Lung (tissue), 12 donors: ENCODE data around the gene NOS3. TPM values are rescaled to one million over a fixed set of nuclear protein-coding genes. Genes with fewer than 3 reads are reported as not detected.

Experiments used
- ATAC-seq: fragments of 200-7000 bp; cut with Tn5 transposase; one replicate; pipeline ENCODE4 v1.9.1; 2020; ENCODE audit warnings: moderate number of reproducible peaks; ENCODE audit not compliant: insufficient read depth, low FRiP score
- DNase-seq, 3 donors: peaks; one replicate each; pipeline ENCODE4 v3.0.0-alpha.2; 2013 to 2017
- H3K27ac ChIP-seq, 2 donors: one replicate each; pipeline ENCODE4 v1.5.1; 2013; ENCODE audit warnings: mild to moderate bottlenecking in 2 of 2, moderate library complexity in 2 of 2, control low read depth in 1 of 2, inconsistent platforms in 1 of 2, low read depth in 1 of 2, low read length in 1 of 2
- H3K27me3 ChIP-seq, 3 donors: one replicate each; pipeline ENCODE4 v1.5.1; 2013; ENCODE audit warnings: low read length in 2 of 3; ENCODE audit not compliant: control insufficient read depth in 3 of 3, insufficient read depth in 3 of 3
- H3K36me3 ChIP-seq, 4 donors: one replicate each; pipeline ENCODE4 v1.5.1; 2013; ENCODE audit warnings: low read length in 4 of 4, mild to moderate bottlenecking in 1 of 4, moderate library complexity in 1 of 4; ENCODE audit not compliant: control insufficient read depth in 4 of 4, insufficient read depth in 4 of 4
- H3K4me1 ChIP-seq, 5 donors: one replicate each; pipeline ENCODE4 v1.5.1; 2013; ENCODE audit warnings: low read length in 5 of 5, mild to moderate bottlenecking in 2 of 5, moderate library complexity in 1 of 5; ENCODE audit not compliant: control insufficient read depth in 5 of 5, insufficient read depth in 5 of 5
- H3K4me3 ChIP-seq: one replicate; pipeline ENCODE4 v1.5.1; 2013; ENCODE audit warnings: mild to moderate bottlenecking, control low read depth, moderate library complexity
- H3K9ac ChIP-seq, 2 donors: one replicate each; pipeline ENCODE4 v1.5.1; 2013; ENCODE audit warnings: low read length in 2 of 2, control low read depth in 1 of 2; ENCODE audit not compliant: insufficient read depth in 1 of 2
- H3K9me3 ChIP-seq, 4 donors: one replicate each; pipeline ENCODE4 v1.5.1; 2013; ENCODE audit warnings: low read length in 3 of 4, mild to moderate bottlenecking in 1 of 4, moderate library complexity in 1 of 4; ENCODE audit not compliant: control insufficient read depth in 4 of 4, insufficient read depth in 3 of 4
- WGBS, 2 donors: extraction: QIAGEN DNeasy Blood & Tissue Kit; methylation state at CpG; one replicate each; pipeline ENCODE4 v1.1.7; 2013; 5-methylcytosine and 5-hydroxymethylcytosine counted together
- polyA plus RNA-seq, 2 donors: library from polyadenylated mRNA; stranded (reverse); fragments of 200-250 nt; gene quantifications; one replicate each; pipeline ENCODE4 v1.2.1, GENCODE V29; 2013
- total RNA-seq, 2 donors: library from RNA; depleted of rRNA in 1 of 2; stranded (reverse); fragments of >200 nt in 1 of 2; gene quantifications; one replicate each; pipeline ENCODE4 v1.2.1, GENCODE V29; 2014 to 2021
- TF ChIP-seq, protein P1 (sequence below): IDR thresholded peaks from 2 replicates; pipeline ENCODE4 v1.5.1; 2012; ENCODE audit warnings: mild to moderate bottlenecking; ENCODE audit errors: control extremely low read depth, extremely low read depth
- donor health status: control.
- donor health status: control.
- donor health status: Bipolar disorder and iron deficiency.
- donor health status: healthy.
- donor health status: DM: yes; HTN: yes; CAD: no.

NOS3 gene
- total and polyA plus RNA-seq, 4 donors, result 9.3 to 31.0 (median 11.9) TPM

- Histone ChIP-seq H3K4me1 (peaks cover 3 to 86% (median 31%) of the 10 kb centered on the region in 5 donors), H3K9me3 (peaks cover 0 to 3% (median 0%) of the 10 kb centered on the region in 4 donors), H3K9ac (no peak overlapping the region), H3K36me3 (no peaks in the 10 kb centered on the region), H3K27ac (peak overlapping the region in 1 of 2 donors; percentile 92), H3K4me3 (no peak overlapping the region), H3K27me3 (peaks cover under 1 to 12% (median 3%) of the 10 kb centered on the region in 3 donors)
- no peak for DNase-seq
- TF ChIP-seq, protein P1, sequence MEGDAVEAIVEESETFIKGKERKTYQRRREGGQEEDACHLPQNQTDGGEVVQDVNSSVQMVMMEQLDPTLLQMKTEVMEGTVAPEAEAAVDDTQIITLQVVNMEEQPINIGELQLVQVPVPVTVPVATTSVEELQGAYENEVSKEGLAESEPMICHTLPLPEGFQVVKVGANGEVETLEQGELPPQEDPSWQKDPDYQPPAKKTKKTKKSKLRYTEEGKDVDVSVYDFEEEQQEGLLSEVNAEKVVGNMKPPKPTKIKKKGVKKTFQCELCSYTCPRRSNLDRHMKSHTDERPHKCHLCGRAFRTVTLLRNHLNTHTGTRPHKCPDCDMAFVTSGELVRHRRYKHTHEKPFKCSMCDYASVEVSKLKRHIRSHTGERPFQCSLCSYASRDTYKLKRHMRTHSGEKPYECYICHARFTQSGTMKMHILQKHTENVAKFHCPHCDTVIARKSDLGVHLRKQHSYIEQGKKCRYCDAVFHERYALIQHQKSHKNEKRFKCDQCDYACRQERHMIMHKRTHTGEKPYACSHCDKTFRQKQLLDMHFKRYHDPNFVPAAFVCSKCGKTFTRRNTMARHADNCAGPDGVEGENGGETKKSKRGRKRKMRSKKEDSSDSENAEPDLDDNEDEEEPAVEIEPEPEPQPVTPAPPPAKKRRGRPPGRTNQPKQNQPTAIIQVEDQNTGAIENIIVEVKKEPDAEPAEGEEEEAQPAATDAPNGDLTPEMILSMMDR, result no peak
- WGBS, 2 donors, result 66 to 74% methylated on average over 9 of the region's 9 CpGs
- no peak for ATAC-seq
Observed at GRCh38 chr7:150975536-150976319, 15.1 kb upstream of the NOS3 start.

DNA sequence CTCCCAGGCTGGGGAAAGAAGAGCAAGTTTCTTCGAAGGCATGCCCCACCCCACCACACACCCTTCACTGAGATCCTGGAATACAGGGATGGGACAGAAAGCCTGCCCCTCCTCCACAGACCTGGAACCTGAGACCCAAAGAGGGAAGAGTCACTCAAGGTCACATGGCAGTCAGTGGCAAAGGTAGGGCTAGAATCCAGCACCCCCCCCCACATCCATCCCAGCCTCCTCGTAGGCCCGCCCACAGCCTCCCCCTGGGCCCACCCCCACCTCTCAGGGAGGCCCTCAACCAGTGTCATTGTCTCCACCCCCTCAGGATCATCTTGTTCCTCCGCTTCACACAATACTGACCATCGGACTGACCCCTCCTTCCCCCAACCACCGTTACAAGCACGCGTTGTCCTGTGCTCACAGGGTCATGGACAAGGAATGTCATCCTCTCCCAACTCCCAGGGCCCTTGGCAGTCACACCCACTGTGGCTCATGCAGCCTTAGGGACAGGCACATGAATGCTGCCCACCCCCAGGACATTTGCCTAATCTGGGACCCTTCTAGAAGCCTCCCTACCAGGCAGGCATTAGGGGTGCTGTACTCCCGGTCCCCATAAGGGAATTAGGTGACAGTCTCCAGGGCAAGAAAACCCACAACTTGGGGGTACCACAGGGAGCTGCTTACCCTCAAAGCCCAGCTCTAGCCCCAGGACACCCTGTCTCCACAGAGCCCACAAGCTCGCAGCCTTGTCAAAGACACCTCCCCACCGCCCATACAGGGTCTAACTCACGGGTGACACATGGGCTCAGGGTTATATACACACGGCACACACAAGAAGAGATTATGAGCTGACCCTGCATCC is 14.1 kb upstream of the NOS3 start:
- no peak overlapping the region for H3K9ac ChIP-seq
- no peak overlapping the region for H3K4me3 ChIP-seq
- DNase-seq (no peak), ATAC-seq (no peak)
- 32 to 38% methylated on average over 13 of the region's 13 CpGs for WGBS, 2 donors
- H3K27ac ChIP-seq, result peak overlapping the region in 1 of 2 donors; percentile 92
- H3K36me3 ChIP-seq, result no peaks in the 10 kb centered on the region
- peaks cover 0 to 76% (median 28%) of the 10 kb centered on the region in 5 donors for H3K4me1 ChIP-seq
- H3K9me3 ChIP-seq, result peaks cover 0 to 3% (median 0%) of the 10 kb centered on the region in 4 donors
- TF ChIP-seq, protein P1, result no peak
- peaks cover 3 to 22% (median 3%) of the 10 kb centered on the region in 3 donors for H3K27me3 ChIP-seq

DNA sequence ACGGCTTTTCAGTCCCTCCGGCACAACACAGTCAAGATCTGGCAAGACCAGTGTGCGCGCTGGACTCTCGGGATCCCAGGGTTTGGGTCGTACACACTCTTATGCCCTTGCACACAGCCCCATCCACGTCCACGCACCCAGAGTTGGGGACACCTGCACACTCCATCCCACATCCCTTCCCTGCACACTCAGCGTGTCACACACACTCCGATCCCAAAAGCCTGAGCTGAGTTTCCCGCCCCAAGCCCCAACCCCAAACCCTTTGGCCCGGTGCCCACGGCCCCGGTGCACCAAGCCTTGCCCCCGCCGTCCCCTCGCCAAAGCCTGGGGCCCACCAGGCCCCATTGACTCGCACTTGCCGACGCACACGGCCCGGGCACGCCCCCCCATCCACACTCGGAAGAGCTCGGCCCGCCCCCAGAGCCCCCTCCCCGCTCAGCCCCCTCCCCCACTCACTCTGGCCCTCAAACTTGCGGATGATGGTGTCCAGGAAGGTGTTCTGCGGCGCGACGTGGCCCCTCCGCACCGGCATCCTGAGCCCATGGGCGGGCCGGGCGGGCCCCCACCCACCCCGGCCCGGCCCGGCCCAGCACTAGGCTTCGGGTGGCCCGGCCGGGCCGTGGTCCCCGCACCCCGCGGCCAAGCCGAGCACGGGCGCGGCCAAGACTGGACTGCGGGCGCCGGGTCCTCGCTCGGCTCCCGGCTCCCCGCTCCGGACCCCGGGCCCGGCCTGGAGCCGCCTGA is 13.3 kb upstream of the NOS3 start:
- Histone ChIP-seq H3K27me3 (peaks cover 3 to 23% (median 5%) of the 10 kb centered on the region in 3 donors), H3K4me1 (peaks cover 0 to 68% (median 26%) of the 10 kb centered on the region in 5 donors), H3K9ac (no peak overlapping the region), H3K27ac (peak overlapping the region in 1 of 2 donors; percentile 87), H3K9me3 (peaks cover 0 to 3% (median 0%) of the 10 kb centered on the region in 4 donors), H3K4me3 (no peak overlapping the region), H3K36me3 (no peaks in the 10 kb centered on the region)
- ATAC-seq (no peak), DNase-seq (no peak)
- WGBS, 2 donors, result 4 to 7% methylated on average over 33 to 62 of the region's 62 CpGs
- TF ChIP-seq, protein P1, result no peak
